NCI-H69 (cell line): Measurements from ENCODE around the gene AATK.
A peak's percentile ranks its signal among the peaks of the same experiment; 100 is the strongest.

Experiments
- DNase-seq: peaks from one replicate; lab custom pipeline; 2025; lab: John Stamatoyannopoulos, UW

AATK gene

GRCh38 chr17:81143717-81144422 is 22.2 kb downstream of the AATK start:
- DNase-seq = no peak

GRCh38 chr17:81143200-81143527 is 22.9 kb downstream of the AATK start:
- DNase-seq = no peak

GRCh38 chr17:81142301-81143199 is 23.5 kb downstream of the AATK start:
- peak; percentile 91 for DNase-seq

- DNase-seq = no peak
Observed at GRCh38 chr17:81140695-81141094, 25.3 kb downstream of the AATK start.

GRCh38 chr17:81140018-81140417 is 26.0 kb downstream of the AATK start:
- no peak for DNase-seq

- no peak for DNase-seq
Observed at GRCh38 chr17:81139428-81139827, 26.6 kb downstream of the AATK start.

GRCh38 chr17:81138500-81138899 is 27.5 kb downstream of the AATK start:
- DNase-seq = no peak

GRCh38 chr17:81138083-81138482 is 27.9 kb downstream of the AATK start:
- DNase-seq = no peak

GRCh38 chr17:81137248-81137647 is 28.8 kb downstream of the AATK start:
- DNase-seq = no peak

GRCh38 chr17:81136366-81136765 is 29.7 kb downstream of the AATK start:
- no peak for DNase-seq

- DNase-seq = peak; percentile 94
Observed at GRCh38 chr17:81135505-81136278, 30.3 kb downstream of the AATK start.

GRCh38 chr17:81134064-81134781 is 31.8 kb downstream of the AATK start:
- no peak for DNase-seq

- DNase-seq = no peak
Observed at GRCh38 chr17:81132770-81133723, 33.0 kb downstream of the AATK start.

GRCh38 chr17:81132197-81132540 is 33.9 kb downstream of the AATK start:
- no peak for DNase-seq

- DNase-seq = no peak
Observed at GRCh38 chr17:81131486-81132196, 34.4 kb downstream of the AATK start.

- no peak for DNase-seq
Observed at GRCh38 chr17:81130385-81131361, 35.3 kb downstream of the AATK start.

GRCh38 chr17:81129711-81130367 is 36.2 kb downstream of the AATK start:
- DNase-seq = no peak

- no peak for DNase-seq
Observed at GRCh38 chr17:81129289-81129688, 36.7 kb downstream of the AATK start.

- no peak for DNase-seq
Observed at GRCh38 chr17:81128774-81129173, 37.2 kb downstream of the AATK start.
